ENCODE results near the gene UBL5. TPM values are rescaled to one million over a fixed set of nuclear protein-coding genes. Genes with fewer than 3 reads are reported as not detected.

The UBL5 gene
- total RNA-seq, 1 donor from 2014 or later, result 335 TPM

- no peak for DNase-seq (ENCODE audit: low spot score, unreplicated experiment)
- TF ChIP-seq CTCF (IDR thresholded peaks at IDR 0.05; ENCODE audit: unreplicated experiment), result no peak
- no peak overlapping the region for H3K27ac Mint-ChIP-seq
- H3K4me3 Mint-ChIP-seq (ENCODE audit: low read depth), result no peak overlapping the region
- H3K36me3 Mint-ChIP-seq (ENCODE audit: insufficient read depth), result no peaks in the 10 kb centered on the region
- no peaks in the 10 kb centered on the region for H3K4me1 Mint-ChIP-seq (ENCODE audit: low read depth)
- no peaks in the 10 kb centered on the region for H3K9me3 Mint-ChIP-seq (ENCODE audit: low read depth)
- no peaks in the 10 kb centered on the region for H3K27me3 Mint-ChIP-seq
Observed at GRCh38 chr19:9801976-9802375, 25.7 kb upstream of the UBL5 start.

GRCh38 chr19:9806803-9807202 is 20.9 kb upstream of the UBL5 start:
- Mint-ChIP-seq H3K27ac (no peak overlapping the region), H3K9me3 (ENCODE audit: low read depth) (no peaks in the 10 kb centered on the region), H3K27me3 (no peaks in the 10 kb centered on the region), H3K4me1 (ENCODE audit: low read depth) (no peaks in the 10 kb centered on the region), H3K36me3 (ENCODE audit: insufficient read depth) (peaks cover 5% of the 10 kb centered on the region), H3K4me3 (ENCODE audit: low read depth) (no peak overlapping the region)
- no peak for TF ChIP-seq CTCF (IDR thresholded peaks at IDR 0.05; ENCODE audit: unreplicated experiment)
- DNase-seq (ENCODE audit: low spot score, unreplicated experiment), result no peak

- Mint-ChIP-seq H3K27ac (no peak overlapping the region), H3K4me3 (ENCODE audit: low read depth) (no peak overlapping the region), H3K36me3 (ENCODE audit: insufficient read depth) (peaks cover 8% of the 10 kb centered on the region), H3K27me3 (no peaks in the 10 kb centered on the region), H3K4me1 (ENCODE audit: low read depth) (no peaks in the 10 kb centered on the region), H3K9me3 (ENCODE audit: low read depth) (no peaks in the 10 kb centered on the region)
- TF ChIP-seq CTCF (IDR thresholded peaks at IDR 0.05; ENCODE audit: unreplicated experiment), result no peak
- DNase-seq (ENCODE audit: low spot score, unreplicated experiment), result no peak
Observed at GRCh38 chr19:9808855-9809824, 18.6 kb upstream of the UBL5 start.

- no peak overlapping the region for H3K4me3 Mint-ChIP-seq (ENCODE audit: low read depth)
- H3K4me1 Mint-ChIP-seq (ENCODE audit: low read depth), result no peaks in the 10 kb centered on the region
- TF ChIP-seq CTCF (IDR thresholded peaks at IDR 0.05; ENCODE audit: unreplicated experiment), result no peak
- H3K27ac Mint-ChIP-seq, result no peak overlapping the region
- no peak for DNase-seq (ENCODE audit: low spot score, unreplicated experiment)
- no peaks in the 10 kb centered on the region for H3K9me3 Mint-ChIP-seq (ENCODE audit: low read depth)
- peaks cover 16% of the 10 kb centered on the region for H3K36me3 Mint-ChIP-seq (ENCODE audit: insufficient read depth)
- H3K27me3 Mint-ChIP-seq, result no peaks in the 10 kb centered on the region
Observed at GRCh38 chr19:9811139-9811538, 16.6 kb upstream of the UBL5 start.

GRCh38 chr19:9818175-9818733 is 9.5 kb upstream of the UBL5 start:
- Mint-ChIP-seq H3K4me3 (ENCODE audit: low read depth) (peak overlapping the region; percentile 94), H3K4me1 (ENCODE audit: low read depth) (peaks cover 11% of the 10 kb centered on the region), H3K27me3 (no peaks in the 10 kb centered on the region), H3K9me3 (ENCODE audit: low read depth) (peaks cover 7% of the 10 kb centered on the region), H3K36me3 (ENCODE audit: insufficient read depth) (peaks cover 21% of the 10 kb centered on the region), H3K27ac (peak overlapping the region; percentile 96)
- TF ChIP-seq CTCF (IDR thresholded peaks at IDR 0.05; ENCODE audit: unreplicated experiment), result no peak
- DNase-seq (ENCODE audit: low spot score, unreplicated experiment), result no peak
